Measurements from ENCODE around the gene TBCB. TPM values are rescaled to one million over a fixed set of nuclear protein-coding genes. Genes with fewer than 3 reads are reported as not detected.

TBCB gene
- total and polyA plus RNA-seq, 2 experiments from 2014 or later: 279 to 304 TPM

DNA sequence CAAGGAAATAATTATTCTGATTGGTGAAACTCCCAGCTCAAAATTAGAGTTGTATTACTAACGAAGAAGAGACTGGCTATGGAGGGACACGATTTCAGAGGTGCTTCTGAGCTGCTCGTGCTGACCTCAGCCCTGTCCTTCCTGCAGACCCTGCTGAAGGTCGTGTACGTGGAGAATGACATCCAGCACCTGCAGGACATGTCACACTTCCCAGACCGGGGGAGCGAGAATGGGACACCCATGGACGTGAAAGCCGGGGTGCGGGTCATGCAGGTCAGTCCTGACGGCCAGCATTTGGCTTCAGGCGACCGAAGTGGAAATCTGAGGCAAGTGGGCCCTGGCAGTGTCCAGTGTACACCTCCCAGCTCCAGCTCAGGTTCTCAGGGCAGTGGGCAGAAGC, 32.4 kb upstream of the TBCB start:
- Histone ChIP-seq H3K9ac (no peak overlapping the region), H3K36me3 (ENCODE audit: low read depth) (no peaks in the 10 kb centered on the region), H3K9me2 (ENCODE audit: insufficient read depth) (no peaks in the 10 kb centered on the region), H3K79me2 (ENCODE audit: insufficient read depth) (no peaks in the 10 kb centered on the region), H3F3A (ENCODE audit: insufficient read depth) (0 out of 2 replicates have a peak, but pooled peaks cover 6% of the 10 kb centered on the region), H3K27ac (no peak overlapping the region), H2AFZ (no peak overlapping the region), H3K4me3 (no peak overlapping the region), H3K27me3 (replicated peaks; ENCODE audit: insufficient read depth) (no peaks in the 10 kb centered on the region), H4K20me1 (ENCODE audit: insufficient read depth) (no peaks in the 10 kb centered on the region), H3K9me3 (ENCODE audit: low read depth) (no peaks in the 10 kb centered on the region), H3K4me1 (ENCODE audit: insufficient read depth) (no peaks in the 10 kb centered on the region), H3K4me2 (ENCODE audit: unreplicated experiment) (no peak overlapping the region)
- TF ChIP-seq EZH2 (IDR thresholded peaks at IDR 0.05; ENCODE audit: insufficient read depth, poor library complexity, severe bottlenecking) (no peak), EZH2phosphoT487 (IDR thresholded peaks at IDR 0.05; ENCODE audit: insufficient read depth, low read depth) (no peak)
- no peak for DNase-seq
- WGBS, 2 experiments (ENCODE audit: low coverage in 1 of 2, low lambda C conversion rate in 2 of 2, missing lambda C conversion rate in 2 of 2): 94 to 95% methylated on average over 13 of the region's 13 CpGs
- in situ Hi-C loops (cut with MboI): no loop called here

DNA sequence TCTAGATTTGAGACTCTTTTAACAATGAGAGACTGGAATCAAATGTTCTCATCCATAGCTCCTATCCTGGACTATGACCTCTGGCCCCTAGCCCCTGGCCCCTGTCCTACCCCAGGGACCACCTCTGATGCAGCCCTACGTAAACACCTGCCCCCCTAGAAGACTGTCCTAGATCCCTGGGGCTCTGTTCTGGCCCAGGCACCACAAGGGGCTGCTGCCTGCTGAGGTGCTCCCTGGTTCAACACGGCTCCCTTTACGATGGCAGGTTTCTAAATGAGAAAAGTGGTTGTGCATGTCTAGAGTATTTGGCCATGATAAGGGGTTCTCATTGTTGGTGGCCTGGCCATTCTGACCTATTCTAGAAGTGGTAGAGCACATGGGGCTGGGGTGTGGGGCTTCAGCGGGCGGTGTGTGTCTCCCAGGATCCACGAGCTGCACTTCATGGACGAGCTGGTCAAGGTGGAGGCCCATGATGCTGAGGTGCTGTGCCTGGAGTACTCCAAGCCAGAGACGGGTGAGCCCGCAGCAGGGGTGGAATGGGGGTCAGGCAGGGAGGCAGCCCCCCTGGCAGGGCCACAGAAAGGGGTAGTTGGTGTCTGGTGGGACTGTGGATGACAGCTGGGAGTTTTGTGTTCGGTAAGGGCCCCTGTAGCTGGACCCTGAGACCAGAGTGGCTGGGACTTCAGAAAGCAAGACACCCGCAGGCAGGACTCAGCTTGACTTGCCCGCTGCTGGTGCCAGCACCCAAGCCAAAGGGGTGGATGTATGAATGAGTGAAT, 30.8 kb upstream of the TBCB start:
- Histone ChIP-seq H3K27ac (no peak overlapping the region), H3K4me1 (ENCODE audit: insufficient read depth) (no peaks in the 10 kb centered on the region), H3K9ac (no peak overlapping the region), H3F3A (ENCODE audit: insufficient read depth) (0 out of 2 replicates have a peak, but pooled peaks cover 6% of the 10 kb centered on the region), H3K79me2 (ENCODE audit: insufficient read depth) (no peaks in the 10 kb centered on the region), H3K36me3 (ENCODE audit: low read depth) (no peaks in the 10 kb centered on the region), H3K4me2 (ENCODE audit: unreplicated experiment) (no peak overlapping the region), H3K9me3 (ENCODE audit: low read depth) (no peaks in the 10 kb centered on the region), H4K20me1 (ENCODE audit: insufficient read depth) (no peaks in the 10 kb centered on the region), H3K4me3 (no peak overlapping the region), H3K9me2 (ENCODE audit: insufficient read depth) (no peaks in the 10 kb centered on the region), H3K27me3 (replicated peaks; ENCODE audit: insufficient read depth) (no peaks in the 10 kb centered on the region), H2AFZ (no peak overlapping the region)
- in situ Hi-C loops (cut with MboI): no loop called here
- WGBS, 2 experiments (ENCODE audit: low coverage in 1 of 2, low lambda C conversion rate in 2 of 2, missing lambda C conversion rate in 2 of 2): 96 to 98% methylated on average over 12 of the region's 12 CpGs
- DNase-seq: no peak
- no peak for TF ChIP-seq EZH2phosphoT487 (IDR thresholded peaks at IDR 0.05; ENCODE audit: insufficient read depth, low read depth)
- TF ChIP-seq EZH2 (IDR thresholded peaks at IDR 0.05; ENCODE audit: insufficient read depth, poor library complexity, severe bottlenecking): no peak

DNA sequence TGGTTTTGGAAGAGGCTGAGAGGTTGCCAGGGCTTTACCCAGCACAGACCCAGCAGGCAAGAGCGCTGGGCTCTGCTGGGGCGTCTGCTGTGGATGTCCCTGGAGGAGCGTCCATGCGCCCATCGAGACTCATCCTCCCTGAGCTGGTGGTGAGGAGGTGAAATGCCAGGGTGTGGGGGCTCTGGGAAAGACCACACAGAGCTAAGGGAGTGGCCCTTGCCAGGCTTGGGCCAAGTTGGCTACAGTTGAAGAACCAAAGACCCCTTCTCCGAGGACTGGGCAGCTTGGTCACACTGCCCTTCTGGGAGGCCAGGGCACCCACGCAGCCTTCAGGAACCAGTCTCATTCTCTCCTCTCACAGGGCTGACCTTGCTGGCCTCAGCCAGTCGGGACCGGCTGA, 28.9 kb upstream of the TBCB start:
- Histone ChIP-seq H3K9me3 (ENCODE audit: low read depth) (no peaks in the 10 kb centered on the region), H3K79me2 (ENCODE audit: insufficient read depth) (no peaks in the 10 kb centered on the region), H3K9me2 (ENCODE audit: insufficient read depth) (no peaks in the 10 kb centered on the region), H3K36me3 (ENCODE audit: low read depth) (no peaks in the 10 kb centered on the region), H3K9ac (no peak overlapping the region), H3K27ac (no peak overlapping the region), H3K4me3 (no peak overlapping the region), H3K4me2 (ENCODE audit: unreplicated experiment) (no peak overlapping the region), H3K4me1 (ENCODE audit: insufficient read depth) (no peaks in the 10 kb centered on the region), H4K20me1 (ENCODE audit: insufficient read depth) (no peaks in the 10 kb centered on the region), H2AFZ (no peak overlapping the region), H3F3A (ENCODE audit: insufficient read depth) (no peaks in the 10 kb centered on the region), H3K27me3 (replicated peaks; ENCODE audit: insufficient read depth) (no peaks in the 10 kb centered on the region)
- no peak for TF ChIP-seq EZH2phosphoT487 (IDR thresholded peaks at IDR 0.05; ENCODE audit: insufficient read depth, low read depth)
- TF ChIP-seq EZH2 (IDR thresholded peaks at IDR 0.05; ENCODE audit: insufficient read depth, poor library complexity, severe bottlenecking): no peak
- DNase-seq: no peak
- in situ Hi-C loops (cut with MboI): no loop called here
- 89 to 95% methylated on average over 9 of the region's 9 CpGs for WGBS, 2 experiments (ENCODE audit: low coverage in 1 of 2, low lambda C conversion rate in 2 of 2, missing lambda C conversion rate in 2 of 2)

DNA sequence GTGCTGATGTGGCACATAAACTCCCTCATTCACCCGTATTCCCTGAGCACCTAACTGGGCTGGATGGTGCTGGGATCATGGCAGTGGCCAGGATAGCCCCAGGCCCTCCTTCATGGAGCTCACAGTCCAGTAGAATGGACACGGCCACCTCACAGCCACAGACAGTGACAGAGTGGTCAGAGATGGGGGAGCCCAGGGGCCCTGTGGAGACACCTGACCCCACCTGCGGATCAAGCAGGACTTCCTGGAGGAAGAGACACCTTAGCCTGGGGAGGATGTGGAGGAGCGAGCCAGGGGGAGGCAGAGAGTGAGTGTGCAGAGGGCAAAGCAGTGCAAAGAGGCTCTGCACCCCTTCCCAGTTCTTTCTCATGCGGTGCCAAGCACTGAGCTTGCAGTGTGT, 25.4 kb upstream of the TBCB start:
- 88 to 91% methylated on average over 5 of the region's 5 CpGs for WGBS, 2 experiments (ENCODE audit: low coverage in 1 of 2, low lambda C conversion rate in 2 of 2, missing lambda C conversion rate in 2 of 2)
- no peak overlapping the region for H3K4me2 ChIP-seq (ENCODE audit: unreplicated experiment)
- no peaks in the 10 kb centered on the region for H3K27me3 ChIP-seq (replicated peaks; ENCODE audit: insufficient read depth)
- H4K20me1 ChIP-seq (ENCODE audit: insufficient read depth): no peaks in the 10 kb centered on the region
- no peaks in the 10 kb centered on the region for H3K79me2 ChIP-seq (ENCODE audit: insufficient read depth)
- no peaks in the 10 kb centered on the region for H3F3A ChIP-seq (ENCODE audit: insufficient read depth)
- in situ Hi-C loops (cut with MboI): no loop called here
- no peaks in the 10 kb centered on the region for H3K36me3 ChIP-seq (ENCODE audit: low read depth)
- no peak overlapping the region for H3K27ac ChIP-seq
- H3K9me3 ChIP-seq (ENCODE audit: low read depth): no peaks in the 10 kb centered on the region
- TF ChIP-seq EZH2 (IDR thresholded peaks at IDR 0.05; ENCODE audit: insufficient read depth, poor library complexity, severe bottlenecking) (no peak), EZH2phosphoT487 (IDR thresholded peaks at IDR 0.05; ENCODE audit: insufficient read depth, low read depth) (no peak)
- H3K4me3 ChIP-seq: no peak overlapping the region
- no peaks in the 10 kb centered on the region for H3K9me2 ChIP-seq (ENCODE audit: insufficient read depth)
- no peak overlapping the region for H3K9ac ChIP-seq
- DNase-seq: no peak
- H3K4me1 ChIP-seq (ENCODE audit: insufficient read depth): peaks cover 7% of the 10 kb centered on the region; the same call in 1 of the 2 replicates
- no peak overlapping the region for H2AFZ ChIP-seq

Data from GM23248 (cell line).